CD4-positive, alpha-beta T cell treated with Interferon alpha-2 for 1 hour (primary cell): Measurements from ENCODE around the gene ADRA2C.

Experiments
- DNase-seq, 2 donors: peaks; one replicate each; pipeline ENCODE4 v3.0.0-alpha.2; 2020 to 2022

The ADRA2C gene

DNA sequence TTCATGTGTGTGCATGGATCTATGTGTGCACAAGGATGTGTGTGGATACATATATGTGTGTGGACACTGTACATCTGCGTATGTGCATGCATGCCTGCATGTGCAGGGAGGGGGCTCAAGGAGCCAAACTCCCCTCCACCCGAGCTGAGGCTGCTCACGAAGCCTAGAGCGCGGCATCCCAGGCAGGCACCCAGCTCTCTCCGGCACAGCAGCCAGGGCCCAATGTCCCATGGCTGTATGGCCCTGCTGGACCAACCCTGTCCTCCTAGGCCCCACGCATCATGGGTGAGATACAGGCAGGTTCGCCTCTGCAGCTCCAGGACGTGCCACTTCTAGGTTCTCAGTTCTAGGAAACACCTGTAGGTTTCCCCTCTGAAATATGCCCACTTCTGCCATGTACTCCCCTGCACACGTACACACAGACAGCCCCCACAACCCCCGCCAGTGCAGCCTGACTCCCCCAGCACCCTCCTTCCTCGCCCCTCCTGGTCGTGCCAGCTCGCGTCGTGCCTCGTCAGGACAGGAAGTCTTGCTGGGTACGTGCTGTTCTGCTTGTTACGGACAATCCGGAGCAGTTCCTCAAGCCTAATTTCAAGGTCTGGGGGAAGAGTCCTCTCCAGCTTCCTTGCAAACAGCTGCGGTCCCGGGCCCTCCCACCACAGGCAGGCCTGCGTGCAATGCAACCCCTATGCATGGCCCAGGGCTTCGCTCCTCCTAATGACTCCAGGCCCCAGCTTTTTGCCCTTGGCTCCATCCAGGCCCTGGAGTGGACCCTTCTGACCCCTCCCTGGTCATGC, 3.2 kb upstream of the ADRA2C start:
- no peak for DNase-seq

DNA sequence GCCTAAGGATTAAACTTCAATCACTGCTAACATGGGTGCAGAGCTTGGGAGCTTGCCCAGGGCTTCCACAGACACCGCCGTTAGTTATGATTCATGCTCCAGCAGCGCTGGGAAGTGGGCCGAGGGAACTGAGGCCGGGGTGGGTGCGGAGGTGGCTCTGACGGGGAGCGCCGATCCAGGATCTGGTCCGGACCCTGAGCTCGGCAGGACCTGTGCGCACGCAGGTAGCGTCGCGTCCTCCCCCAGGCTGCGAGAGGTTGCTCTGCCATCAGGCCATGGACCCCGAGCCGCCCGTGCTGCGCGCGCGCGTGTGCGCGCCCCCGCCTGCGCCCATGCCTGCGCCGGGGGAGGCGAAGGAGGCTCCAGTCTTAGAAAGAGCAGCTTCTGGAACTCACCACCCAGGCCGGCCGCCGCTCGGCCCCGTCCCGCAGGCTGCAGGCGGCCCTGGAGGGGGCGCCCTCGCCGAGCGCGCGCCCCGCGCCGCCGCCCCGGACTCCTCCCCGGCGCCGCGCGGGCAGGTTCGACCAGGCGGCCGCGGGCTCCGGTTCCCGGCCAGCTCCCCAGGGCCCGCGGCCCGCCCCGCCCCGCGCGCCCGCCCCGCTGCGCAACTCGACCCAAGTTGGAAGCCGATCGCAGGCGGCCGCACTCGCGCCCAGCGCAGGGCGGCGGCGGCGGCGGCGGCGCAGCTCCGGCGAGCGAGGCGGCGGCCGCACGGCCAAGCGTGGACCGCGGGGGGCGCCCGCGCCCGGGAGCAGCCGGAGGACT, 732 bp upstream of the ADRA2C start:
- DNase-seq: no peak

DNA sequence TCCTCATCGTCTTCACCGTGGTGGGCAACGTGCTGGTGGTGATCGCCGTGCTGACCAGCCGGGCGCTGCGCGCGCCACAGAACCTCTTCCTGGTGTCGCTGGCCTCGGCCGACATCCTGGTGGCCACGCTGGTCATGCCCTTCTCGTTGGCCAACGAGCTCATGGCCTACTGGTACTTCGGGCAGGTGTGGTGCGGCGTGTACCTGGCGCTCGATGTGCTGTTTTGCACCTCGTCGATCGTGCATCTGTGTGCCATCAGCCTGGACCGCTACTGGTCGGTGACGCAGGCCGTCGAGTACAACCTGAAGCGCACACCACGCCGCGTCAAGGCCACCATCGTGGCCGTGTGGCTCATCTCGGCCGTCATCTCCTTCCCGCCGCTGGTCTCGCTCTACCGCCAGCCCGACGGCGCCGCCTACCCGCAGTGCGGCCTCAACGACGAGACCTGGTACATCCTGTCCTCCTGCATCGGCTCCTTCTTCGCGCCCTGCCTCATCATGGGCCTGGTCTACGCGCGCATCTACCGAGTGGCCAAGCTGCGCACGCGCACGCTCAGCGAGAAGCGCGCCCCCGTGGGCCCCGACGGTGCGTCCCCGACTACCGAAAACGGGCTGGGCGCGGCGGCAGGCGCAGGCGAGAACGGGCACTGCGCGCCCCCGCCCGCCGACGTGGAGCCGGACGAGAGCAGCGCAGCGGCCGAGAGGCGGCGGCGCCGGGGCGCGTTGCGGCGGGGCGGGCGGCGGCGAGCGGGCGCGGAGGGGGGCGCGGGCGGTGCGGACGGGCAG, 792 bp downstream of the ADRA2C start:
- no peak for DNase-seq

DNA sequence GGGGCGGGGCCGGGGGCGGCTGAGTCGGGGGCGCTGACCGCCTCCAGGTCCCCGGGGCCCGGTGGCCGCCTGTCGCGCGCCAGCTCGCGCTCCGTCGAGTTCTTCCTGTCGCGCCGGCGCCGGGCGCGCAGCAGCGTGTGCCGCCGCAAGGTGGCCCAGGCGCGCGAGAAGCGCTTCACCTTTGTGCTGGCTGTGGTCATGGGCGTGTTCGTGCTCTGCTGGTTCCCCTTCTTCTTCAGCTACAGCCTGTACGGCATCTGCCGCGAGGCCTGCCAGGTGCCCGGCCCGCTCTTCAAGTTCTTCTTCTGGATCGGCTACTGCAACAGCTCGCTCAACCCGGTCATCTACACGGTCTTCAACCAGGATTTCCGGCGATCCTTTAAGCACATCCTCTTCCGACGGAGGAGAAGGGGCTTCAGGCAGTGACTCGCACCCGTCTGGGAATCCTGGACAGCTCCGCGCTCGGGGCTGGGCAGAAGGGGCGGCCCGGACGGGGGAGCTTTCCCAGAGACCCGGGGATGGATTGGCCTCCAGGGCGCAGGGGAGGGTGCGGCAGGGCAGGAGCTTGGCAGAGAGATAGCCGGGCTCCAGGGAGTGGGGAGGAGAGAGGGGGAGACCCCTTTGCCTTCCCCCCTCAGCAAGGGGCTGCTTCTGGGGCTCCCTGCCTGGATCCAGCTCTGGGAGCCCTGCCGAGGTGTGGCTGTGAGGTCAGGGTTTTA, 1.5 kb downstream of the ADRA2C start:
- no peak for DNase-seq

DNA sequence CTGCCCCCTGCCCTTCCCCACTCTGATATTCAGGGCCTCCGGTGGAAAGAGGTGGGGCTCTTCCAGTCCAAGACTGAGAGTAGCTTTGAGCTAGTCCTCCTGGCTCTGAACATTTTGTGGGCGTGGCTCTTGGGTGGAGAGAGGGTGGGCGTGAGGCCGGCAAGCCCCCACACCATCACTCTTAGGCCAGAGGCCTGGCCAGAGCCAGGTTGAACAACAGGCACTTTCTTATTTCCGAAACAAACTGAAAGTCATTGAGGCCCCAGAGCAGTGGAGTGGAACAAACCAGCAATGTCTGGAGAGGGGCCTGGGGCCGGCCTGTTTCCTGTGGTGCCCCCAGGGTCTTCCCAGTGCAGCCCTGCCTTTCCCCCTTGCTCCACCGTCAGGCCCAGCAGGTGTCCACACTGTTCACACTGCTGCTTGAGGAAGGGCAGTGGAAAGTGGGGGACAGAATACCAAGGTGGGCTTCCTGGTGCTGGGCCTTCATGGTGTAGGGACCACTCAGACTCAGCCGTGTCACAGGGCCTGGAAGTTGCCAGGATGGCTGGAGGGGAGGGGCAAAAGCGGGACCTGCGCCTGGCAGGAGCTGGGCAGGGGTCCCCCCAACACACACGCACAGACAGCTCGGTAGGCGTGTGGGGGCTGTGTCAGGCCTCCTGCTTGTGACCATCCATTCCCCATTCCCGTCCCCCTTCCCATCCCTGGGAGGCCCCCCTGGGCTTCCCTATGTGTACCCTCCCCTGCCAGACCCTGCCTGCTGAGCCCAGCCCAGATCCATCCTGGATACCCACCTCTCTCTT, 2.9 kb downstream of the ADRA2C start:
- no peak for DNase-seq

DNA sequence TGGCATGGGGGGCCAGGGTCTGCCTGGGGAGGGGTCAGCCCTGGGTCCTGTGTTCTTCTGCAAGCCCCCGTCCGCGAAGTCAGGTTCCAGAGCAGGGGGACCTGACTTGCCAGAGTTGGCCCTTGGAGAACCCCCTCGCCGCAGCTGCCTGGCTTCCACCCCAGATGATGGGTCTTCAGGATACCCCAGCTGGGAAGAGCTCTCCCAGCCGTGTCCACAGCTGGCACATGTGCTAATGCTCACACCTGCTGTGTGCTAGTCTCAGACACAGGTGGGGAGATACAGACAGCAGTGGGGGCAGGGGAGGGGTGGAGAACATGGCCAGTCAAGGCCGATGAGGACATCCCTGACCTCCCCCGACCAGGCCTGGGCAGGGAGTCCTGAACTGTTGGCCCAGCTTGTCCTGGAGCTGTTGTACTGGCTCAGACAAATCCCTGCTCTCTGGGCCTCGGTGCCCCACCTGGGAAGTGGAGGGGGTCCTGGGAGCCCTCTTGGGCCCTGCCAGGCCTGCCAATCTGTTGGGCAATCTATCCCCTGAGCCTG, 3.5 kb downstream of the ADRA2C start:
- DNase-seq: no peak

DNA sequence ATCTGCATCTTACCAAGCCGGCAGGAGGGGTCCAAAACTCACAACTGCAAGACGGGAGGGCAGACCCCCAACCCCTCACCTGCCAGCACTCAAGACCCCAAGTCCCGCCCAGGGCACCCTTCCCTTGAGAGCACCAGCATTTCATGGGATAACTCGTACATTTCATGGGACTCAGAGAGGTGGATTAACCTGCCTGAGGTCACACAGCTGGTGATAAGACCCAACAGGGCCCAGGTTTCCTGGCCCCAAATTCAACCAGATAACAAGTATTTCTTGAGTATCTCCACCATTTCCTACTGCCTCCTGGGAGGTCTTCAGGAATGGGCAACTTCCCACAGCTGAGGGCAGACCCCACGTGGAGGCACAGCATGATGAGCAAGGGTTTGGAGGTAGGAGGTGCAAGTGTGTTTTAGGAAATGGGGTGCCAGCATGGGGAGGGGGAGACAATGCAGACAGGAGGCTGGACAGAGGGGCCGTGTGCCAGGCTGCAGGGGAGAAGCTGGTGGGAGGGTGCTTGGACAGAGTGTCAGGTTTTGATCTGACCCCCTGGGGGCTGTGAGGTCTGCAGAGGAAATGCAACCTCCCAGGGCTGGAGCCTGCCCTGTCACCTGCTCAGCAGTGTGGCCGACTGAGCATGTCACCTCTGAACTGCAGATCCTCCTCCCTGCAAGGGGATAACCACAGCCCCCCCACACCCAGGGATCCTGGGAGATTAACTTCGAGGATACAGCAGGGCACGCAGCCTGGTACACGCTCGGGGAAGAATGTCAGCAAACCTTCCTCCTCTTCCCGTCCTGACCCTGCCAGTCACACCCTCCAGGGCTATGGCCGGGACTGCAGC, 4.4 kb downstream of the ADRA2C start:
- no peak for DNase-seq

DNA sequence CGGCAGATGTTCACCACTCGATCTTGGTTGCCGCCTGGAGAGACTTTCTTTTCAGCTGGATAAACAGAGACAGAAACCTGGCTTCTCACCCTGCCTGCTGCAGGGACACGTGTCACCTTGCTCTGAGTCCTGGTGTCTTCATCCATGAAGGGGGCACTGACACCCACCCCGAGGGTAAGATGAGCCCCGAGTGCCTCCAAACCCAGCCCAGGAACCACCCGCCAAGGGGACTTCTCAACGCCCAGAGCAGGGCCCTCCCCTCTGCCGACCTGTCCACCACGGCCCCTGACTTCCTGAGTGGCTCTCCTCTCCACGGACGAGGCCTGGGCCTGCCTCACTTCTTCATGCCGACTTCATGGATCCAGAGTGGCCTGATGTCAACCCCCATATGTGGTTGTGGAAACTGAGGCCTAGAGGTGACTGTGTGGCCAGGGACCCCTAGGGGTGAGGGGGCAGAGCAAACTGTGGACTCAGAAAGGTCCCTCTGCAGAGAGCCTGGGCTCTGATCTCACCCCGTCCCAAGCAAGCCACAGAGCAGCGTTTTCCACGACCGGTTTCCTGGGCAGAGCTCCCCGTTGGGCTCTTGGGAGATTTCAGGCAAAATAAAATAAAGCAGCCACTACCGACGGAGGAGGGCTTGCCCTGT, 5.1 kb downstream of the ADRA2C start:
- DNase-seq: no peak

DNA sequence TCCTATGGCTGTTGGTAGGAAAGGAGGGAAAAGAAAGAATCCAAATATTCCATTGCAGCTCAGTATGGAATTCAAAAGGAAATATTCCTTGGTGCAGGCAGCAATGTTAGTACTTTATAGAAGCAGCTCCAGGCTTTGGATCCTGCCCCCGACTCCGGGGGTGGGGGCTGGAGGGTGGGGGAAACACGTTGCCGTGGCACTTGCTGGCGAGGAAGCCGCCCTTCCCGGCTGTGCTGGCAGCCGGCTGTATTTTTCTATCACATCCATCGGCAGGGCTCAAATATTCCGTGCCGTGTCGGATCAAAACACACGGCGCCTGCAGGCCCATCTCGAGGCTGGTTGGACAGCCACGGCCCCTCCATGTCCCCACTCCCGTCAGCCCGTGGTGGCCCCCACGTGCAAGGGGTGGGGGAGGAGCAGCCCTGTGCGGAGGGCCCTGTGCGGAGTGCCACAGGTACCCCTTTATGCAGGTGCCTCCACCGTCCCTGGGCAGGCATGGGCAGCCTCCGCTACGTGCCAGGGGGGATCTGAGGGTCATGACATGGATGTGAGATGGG, 5.8 kb downstream of the ADRA2C start:
- DNase-seq: no peak

DNA sequence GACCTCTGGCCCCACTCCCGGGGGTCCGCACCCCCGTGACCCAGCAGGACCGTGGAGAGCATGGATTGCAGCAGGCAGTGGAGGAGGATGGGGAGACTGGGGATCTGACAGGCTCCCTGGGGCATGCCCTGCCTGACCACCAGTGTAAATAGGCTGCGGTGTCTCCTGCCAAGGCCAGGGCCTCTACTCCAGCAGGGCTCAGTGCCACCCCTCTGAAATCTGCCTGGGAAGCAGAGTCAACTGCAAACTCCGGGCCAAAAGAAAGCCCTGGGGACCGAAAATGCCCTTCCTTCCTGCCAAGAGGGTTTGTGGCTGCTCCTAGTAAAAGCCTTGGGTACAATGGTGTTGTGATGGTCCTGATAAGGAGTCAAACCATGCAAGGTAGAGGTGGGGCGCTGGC, 6.4 kb downstream of the ADRA2C start:
- DNase-seq: no peak

DNA sequence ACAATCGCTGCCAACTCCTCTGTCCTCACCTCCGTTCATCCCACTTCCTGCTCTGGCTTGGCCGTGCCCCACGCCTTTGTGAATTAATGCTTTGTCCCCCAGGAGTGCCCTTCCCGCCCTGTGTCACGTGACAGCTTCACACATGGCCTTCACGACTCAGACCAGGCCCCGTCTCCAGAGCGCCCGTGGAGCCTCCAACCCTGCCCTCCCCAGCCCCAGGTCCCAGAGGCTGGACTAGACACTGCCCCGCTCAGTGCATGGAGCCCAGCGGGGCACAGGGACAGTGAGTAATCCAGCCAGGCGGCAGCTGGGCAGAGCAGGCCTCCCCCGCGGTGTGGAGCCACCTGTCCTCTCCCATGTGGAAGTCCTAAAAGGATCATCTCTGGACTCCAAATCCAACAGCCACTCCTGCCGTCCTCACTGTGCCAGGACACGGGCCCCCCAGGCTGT, 7.4 kb downstream of the ADRA2C start:
- no peak for DNase-seq

DNA sequence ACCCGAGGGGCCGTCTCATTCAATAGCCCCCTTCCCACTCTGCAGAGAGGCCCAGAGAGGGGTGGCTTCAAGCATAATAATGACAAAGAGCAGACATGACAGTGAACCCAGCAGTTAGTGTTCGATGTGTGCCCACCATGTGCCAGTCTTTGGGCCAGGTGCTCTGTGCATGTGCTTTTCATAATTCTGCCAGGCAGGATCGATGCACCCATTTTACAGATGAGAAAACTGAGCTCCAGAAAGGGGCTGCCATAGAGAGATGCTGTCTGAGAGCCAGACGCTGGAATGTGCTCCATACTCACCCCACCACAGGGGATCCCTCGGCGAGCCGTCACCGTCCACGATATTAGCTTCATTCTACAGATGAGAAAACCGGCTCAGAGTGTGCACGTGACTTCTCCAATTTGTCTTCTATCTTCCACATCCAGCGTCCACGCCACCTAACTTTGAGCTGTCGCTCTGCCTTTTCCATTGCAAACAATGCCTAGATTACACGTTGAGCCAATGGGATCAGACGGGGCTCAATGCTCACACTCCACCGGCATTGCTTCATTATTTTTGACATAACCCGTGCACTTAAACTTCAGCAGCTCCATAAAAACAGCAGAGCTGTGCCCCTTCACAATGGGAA, 8.2 kb downstream of the ADRA2C start:
- no peak for DNase-seq

DNA sequence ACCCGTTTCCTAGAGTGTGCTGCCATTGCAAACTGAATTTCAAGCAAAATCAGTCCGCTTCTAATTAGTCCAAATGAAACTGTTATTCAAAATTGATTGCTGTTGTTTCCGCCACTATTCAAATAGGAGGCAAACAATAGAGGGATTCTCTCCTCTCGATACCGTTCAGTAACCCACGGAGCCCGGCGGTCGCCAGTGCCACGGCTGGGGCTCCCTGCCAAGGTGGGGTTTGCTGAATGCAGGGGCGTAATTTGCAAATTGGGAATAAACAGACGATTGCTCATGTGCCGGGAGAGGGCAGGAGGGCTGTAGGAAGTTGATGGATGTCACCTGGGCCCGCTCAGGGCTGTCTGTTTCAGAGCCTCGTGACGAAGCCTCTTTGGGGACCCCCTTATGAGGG, 8.8 kb downstream of the ADRA2C start:
- no peak for DNase-seq

DNA sequence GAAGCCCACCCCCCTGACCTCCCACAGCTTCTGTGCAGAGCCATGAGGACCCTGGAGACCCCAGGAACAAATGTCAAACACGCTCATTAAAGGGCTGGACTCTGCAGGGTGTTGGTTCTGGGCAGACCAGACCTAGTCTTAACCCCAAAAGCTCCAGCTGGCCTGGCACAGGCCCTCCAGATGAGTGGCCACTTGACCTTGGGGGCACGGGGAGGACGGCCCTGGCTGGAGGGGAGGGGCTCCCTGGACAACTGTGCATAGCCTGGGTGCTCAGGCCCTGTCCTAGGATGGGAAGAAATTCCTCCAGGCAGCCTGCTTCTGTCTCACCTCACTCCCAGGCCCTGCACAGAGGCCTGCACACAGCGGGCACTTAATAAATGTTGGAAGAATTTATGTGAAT, 9.4 kb downstream of the ADRA2C start:
- no peak for DNase-seq

DNA sequence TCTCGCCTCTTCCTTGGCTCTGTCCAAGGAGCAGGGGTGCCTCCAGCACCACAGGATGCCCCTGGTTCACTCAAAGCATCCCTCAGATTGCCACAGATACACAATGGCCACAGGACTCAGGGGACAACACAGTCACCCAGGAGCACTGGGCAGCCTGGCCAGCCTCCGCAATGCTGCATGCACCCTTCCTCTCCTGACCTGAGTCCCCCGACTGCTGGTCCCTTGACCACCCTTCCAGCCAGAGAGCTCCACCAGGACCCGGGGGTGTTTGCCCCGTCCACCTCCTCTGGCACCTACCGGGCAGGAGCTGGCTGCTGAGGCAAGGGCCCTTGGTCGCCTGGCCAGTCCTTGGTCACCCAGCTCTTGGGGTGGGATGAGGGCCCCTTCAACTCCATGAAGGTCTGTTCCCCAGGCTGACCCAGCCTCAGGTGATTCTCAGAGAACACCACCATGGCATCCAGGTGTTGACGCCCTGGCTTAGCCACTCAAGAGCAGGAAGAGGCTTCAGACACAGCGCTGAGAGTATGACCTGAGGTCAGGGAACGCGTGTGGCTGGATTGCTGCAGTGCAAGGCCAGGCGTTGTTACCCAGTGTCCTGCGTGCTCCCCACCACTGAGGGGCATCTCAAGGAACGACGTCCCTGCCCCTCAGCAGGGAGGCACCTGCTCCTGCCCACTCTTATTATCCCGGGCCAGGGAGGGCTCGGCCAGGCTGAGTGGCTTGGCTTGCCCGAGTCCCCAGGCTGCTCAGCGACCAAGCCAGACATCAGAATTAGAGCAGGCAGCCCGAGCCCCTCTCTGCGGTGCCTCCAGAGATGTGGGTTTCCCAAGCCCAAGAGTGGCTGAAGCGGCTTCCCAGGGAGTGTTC, 10.2 kb downstream of the ADRA2C start:
- DNase-seq: no peak

DNA sequence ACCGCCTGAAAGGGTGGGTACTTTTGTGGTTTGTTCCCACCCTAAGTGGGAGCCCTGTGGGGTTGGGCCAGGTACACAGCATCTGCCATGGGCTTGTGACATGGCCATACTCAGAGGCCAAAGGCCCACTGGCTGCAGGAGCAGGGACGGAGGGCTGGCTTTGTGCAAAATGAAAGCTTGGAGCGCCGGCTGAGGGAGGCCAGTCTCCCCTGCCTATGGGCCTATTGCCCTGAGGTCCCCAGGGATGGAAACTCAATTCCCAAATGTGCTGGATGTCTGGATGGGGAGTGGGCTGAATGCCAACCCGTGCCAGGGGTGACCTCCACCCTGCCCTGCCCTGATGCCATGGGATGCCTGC, 10.8 kb downstream of the ADRA2C start:
- no peak for DNase-seq

DNA sequence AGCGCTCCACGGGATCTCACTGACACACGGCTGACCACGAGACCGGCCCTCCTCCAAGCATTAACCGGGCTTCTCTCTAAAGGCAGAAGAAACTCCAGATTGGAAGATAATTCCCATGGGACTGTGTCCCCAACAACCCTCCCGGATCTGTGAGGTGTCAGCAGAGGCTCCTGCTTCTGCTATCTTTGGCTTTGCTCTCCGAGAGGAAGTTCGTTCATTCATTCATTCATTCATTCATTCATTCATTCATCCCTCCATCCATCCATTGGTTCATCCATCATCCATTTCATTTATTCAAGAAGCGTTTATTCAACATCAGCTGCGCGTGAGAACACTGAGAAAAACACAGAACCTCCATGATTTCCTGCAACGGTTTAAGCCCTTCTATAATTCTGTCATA, 11.5 kb downstream of the ADRA2C start:
- no peak for DNase-seq

DNA sequence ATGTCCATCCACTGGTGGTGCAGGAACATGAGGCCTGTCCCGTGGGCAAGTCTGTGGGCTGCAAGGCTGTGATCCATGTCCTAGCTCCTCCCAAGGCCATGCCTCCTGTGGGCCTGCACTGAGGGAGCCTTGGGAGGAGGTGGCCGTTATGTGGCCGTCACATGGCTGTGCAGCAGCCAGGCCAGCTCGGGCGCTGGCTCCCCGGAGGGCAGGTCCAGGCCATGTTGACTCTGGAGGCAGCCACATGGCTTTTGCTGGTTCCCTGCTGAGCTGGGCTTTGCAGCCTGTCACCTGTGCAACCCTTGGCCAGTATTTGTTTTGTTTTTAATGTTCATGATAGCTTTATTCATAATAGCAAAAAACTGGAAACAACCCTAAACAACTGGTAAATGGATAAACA, 13.3 kb downstream of the ADRA2C start:
- no peak for DNase-seq
